Measurements from ENCODE around the gene ATP2B2. TPM values are rescaled to one million over a fixed set of nuclear protein-coding genes. Genes with fewer than 3 reads are reported as not detected.

ATP2B2 gene
- total RNA-seq, 1 donor from 2014 or later = not detected

DNA sequence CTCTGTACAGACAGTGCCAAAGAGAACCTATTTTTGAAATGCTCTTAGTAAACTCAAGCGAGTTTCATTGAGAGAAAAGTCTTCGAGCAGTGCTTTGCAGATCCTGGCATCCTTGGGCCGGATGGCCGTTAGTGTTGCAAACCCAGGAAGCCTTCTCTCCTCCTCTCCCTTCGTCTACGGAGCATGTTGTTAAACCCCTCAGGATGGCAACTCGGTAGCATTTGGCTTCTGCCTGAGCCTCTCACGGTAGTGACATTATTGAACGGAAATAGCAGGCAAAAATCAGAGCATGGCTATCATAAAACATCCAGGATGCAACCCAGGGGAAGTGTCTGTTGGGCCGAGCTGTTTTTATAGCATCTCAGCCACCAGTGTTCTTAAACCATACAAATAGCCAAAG, 177.8 kb downstream of the ATP2B2 start:
- Mint-ChIP-seq H3K36me3 (no peaks in the 10 kb centered on the region), H3K4me1 (no peaks in the 10 kb centered on the region), H3K27ac (no peak overlapping the region), H3K9me3 (no peaks in the 10 kb centered on the region), H3K27me3 (ENCODE audit: insufficient read depth, low read depth) (peaks cover 27% of the 10 kb centered on the region), H3K4me3 (no peak overlapping the region)
- Histone ChIP-seq H3K4me3 (no peak overlapping the region), H3K9me3 (ENCODE audit: low read depth) (no peaks in the 10 kb centered on the region), H2AFZ (replicated peaks) (no peak overlapping the region), H3K4me2 (no peak overlapping the region), H3F3A (ENCODE audit: low read depth) (no peaks in the 10 kb centered on the region), H3K9ac (no peak overlapping the region), H4K20me1 (ENCODE audit: low read depth) (no peaks in the 10 kb centered on the region), H3K36me3 (no peaks in the 10 kb centered on the region), H3K27ac (no peak overlapping the region), H3K27me3 (peaks cover 72% of the 10 kb centered on the region), H3K79me2 (ENCODE audit: low read depth) (no peaks in the 10 kb centered on the region), H3K4me1 (no peaks in the 10 kb centered on the region)
- no peak for DNase-seq (ENCODE audit: low spot score)
- TF ChIP-seq EZH2 (IDR thresholded peaks at IDR 0.05) = no peak
- TF ChIP-seq, protein P1, sequence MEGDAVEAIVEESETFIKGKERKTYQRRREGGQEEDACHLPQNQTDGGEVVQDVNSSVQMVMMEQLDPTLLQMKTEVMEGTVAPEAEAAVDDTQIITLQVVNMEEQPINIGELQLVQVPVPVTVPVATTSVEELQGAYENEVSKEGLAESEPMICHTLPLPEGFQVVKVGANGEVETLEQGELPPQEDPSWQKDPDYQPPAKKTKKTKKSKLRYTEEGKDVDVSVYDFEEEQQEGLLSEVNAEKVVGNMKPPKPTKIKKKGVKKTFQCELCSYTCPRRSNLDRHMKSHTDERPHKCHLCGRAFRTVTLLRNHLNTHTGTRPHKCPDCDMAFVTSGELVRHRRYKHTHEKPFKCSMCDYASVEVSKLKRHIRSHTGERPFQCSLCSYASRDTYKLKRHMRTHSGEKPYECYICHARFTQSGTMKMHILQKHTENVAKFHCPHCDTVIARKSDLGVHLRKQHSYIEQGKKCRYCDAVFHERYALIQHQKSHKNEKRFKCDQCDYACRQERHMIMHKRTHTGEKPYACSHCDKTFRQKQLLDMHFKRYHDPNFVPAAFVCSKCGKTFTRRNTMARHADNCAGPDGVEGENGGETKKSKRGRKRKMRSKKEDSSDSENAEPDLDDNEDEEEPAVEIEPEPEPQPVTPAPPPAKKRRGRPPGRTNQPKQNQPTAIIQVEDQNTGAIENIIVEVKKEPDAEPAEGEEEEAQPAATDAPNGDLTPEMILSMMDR (IDR thresholded peaks at IDR 0.05) = no peak
- TF ChIP-seq EZH2phosphoT487 (IDR thresholded peaks at IDR 0.05) = no peak

DNA sequence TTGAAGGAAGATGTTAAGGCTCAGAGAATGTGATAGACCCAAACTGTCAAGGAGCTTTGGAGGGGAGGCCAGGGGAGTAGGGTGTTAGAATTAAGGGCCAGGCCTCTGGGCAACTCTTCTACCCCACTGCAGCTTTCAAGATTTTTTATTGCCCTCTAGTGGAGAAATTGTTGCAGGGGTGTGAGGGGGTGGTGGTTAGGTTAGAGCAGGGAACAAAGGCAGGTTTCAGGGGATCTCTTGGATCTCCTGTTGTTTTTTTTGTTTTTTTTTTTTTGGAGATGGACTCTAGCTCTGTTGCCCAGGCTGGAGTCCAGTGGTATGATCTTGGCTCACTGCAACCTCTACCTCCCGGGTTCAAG, 183.1 kb downstream of the ATP2B2 start:
- H3K27ac ChIP-seq = no peak overlapping the region
- no peak overlapping the region for H3K4me2 ChIP-seq
- no peaks in the 10 kb centered on the region for H3F3A ChIP-seq (ENCODE audit: low read depth)
- peaks cover 19% of the 10 kb centered on the region for H3K27me3 Mint-ChIP-seq (ENCODE audit: insufficient read depth, low read depth)
- H2AFZ ChIP-seq (replicated peaks) = no peak overlapping the region
- H3K9me3 ChIP-seq (ENCODE audit: low read depth) = no peaks in the 10 kb centered on the region
- peak; percentile 30 for DNase-seq (ENCODE audit: low spot score)
- peaks cover 32% of the 10 kb centered on the region for H3K79me2 ChIP-seq (ENCODE audit: low read depth)
- no peak overlapping the region for H3K9ac ChIP-seq
- TF ChIP-seq, protein P1 (IDR thresholded peaks at IDR 0.05) = peak; percentile 44
- no peak for TF ChIP-seq EZH2 (IDR thresholded peaks at IDR 0.05)
- H3K36me3 ChIP-seq = no peaks in the 10 kb centered on the region
- H3K4me3 Mint-ChIP-seq = no peak overlapping the region
- H3K27ac Mint-ChIP-seq = no peak overlapping the region
- peaks cover 6% of the 10 kb centered on the region for H4K20me1 ChIP-seq (ENCODE audit: low read depth)
- no peak overlapping the region for H3K4me3 ChIP-seq
- peaks cover 33% of the 10 kb centered on the region for H3K27me3 ChIP-seq
- H3K9me3 Mint-ChIP-seq = no peaks in the 10 kb centered on the region
- H3K36me3 Mint-ChIP-seq = no peaks in the 10 kb centered on the region
- peaks cover 13% of the 10 kb centered on the region for H3K4me1 Mint-ChIP-seq
- H3K4me1 ChIP-seq = no peaks in the 10 kb centered on the region

DNA sequence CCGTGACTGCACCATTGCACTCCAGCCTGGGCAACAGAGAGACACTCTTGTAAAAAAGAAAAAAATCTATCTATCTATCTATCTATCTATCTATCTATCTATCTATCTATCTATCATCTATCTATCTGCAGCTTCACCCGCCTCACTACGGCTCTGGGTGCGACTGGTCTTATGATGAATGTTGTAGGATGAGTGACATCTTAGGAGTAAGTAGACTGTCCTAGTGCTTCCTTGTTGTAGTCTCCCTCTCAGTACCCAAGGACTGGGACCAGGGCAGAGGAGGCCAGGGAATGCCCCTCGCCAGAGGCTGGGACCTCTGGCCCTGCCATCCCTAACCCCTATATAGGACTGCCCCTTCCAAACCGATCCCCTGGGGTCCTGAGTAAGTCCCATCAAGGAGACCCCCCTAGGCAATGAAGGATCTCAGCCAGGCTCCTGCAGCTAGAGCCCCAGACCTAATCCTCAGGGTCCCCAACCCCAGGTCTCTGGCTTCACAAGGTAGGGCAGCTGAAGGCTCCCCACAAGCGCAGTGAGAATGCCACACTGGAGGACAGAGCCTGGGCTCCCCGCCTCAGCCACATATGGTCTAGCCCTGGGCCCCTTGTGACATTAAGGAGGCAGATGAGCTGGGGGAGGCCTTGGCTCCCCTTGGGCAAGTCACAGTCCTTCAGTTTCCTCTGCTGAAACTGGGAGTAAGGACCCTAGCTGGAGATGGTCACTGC, 183.6 kb downstream of the ATP2B2 start:
- no peaks in the 10 kb centered on the region for H3K36me3 Mint-ChIP-seq
- H3K27ac ChIP-seq = no peak overlapping the region
- H2AFZ ChIP-seq (replicated peaks) = no peak overlapping the region
- H3F3A ChIP-seq (ENCODE audit: low read depth) = no peaks in the 10 kb centered on the region
- no peak for DNase-seq (ENCODE audit: low spot score)
- H3K9me3 ChIP-seq (ENCODE audit: low read depth) = no peaks in the 10 kb centered on the region
- no peaks in the 10 kb centered on the region for H3K4me1 ChIP-seq
- peak overlapping the region; percentile 94 for H3K4me3 ChIP-seq
- peak overlapping the region; percentile 49 for H3K4me2 ChIP-seq
- H3K9ac ChIP-seq = no peak overlapping the region
- no peaks in the 10 kb centered on the region for H3K36me3 ChIP-seq
- TF ChIP-seq, protein P1 (IDR thresholded peaks at IDR 0.05) = no peak
- no peak for TF ChIP-seq EZH2phosphoT487 (IDR thresholded peaks at IDR 0.05)
- no peak for TF ChIP-seq EZH2 (IDR thresholded peaks at IDR 0.05)
- H3K4me1 Mint-ChIP-seq = peaks cover 13% of the 10 kb centered on the region
- H3K4me3 Mint-ChIP-seq = peak overlapping the region; percentile 97
- no peaks in the 10 kb centered on the region for H3K9me3 Mint-ChIP-seq
- peaks cover 28% of the 10 kb centered on the region for H3K27me3 ChIP-seq
- H3K27me3 Mint-ChIP-seq (ENCODE audit: insufficient read depth, low read depth) = peaks cover 19% of the 10 kb centered on the region
- peak overlapping the region; percentile 95 for H3K27ac Mint-ChIP-seq
- H4K20me1 ChIP-seq (ENCODE audit: low read depth) = peaks cover 6% of the 10 kb centered on the region
- H3K79me2 ChIP-seq (ENCODE audit: low read depth) = peaks cover 32% of the 10 kb centered on the region
